Loucy (cell line): Measurements from ENCODE around the gene MAPT.

ENCODE experiments used
- EZH2phosphoT487 ChIP-seq: fragments of 200-600 bp; IDR thresholded peaks from 2 replicates; pipeline ENCODE4 v1.6.1; 2018; ENCODE audit warnings: antibody characterized with exemption, mild to moderate bottlenecking, moderate library complexity, borderline replicate concordance
- TF ChIP-seq, protein P1 (sequence below): fragments of 200-600 bp; sonication (generic); conservative IDR thresholded peaks from 2 replicates; pipeline ENCODE4 v1.5.1; 2014; ENCODE audit warnings: mild to moderate bottlenecking, antibody characterized with exemption, low read length

DNA sequence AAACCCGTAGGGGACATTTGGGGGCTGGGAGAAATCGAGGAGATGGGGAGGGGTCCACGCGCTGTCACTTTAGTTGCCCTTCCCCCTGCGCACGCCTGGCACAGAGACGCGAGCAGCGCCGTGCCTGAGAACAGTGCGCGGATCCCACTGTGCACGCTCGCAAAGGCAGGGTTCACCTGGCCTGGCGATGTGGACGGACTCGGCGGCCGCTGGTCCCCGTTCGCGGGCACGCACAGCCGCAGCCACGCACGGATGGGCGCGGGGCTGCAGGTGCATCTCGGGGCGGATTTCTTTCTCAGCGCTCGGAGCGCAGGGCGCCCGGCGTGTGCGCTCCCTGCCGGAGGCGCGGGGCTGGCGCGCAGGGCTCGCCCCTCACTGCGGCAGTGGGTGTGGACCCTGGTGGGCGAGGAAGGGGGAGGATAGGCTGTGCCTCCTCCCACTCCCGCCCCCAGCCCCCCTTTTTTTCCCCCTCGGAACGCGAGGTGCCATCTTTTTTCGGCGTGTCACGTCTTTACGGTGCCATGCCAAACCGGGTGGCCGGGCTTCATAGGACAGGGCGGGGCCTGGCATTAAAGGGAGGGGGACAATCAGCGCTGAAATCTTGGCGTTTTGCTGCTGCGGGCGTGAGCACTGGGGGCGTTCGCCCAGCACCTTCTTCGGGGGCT, 1.1 kb downstream of the MAPT start:
- TF ChIP-seq, protein P1, sequence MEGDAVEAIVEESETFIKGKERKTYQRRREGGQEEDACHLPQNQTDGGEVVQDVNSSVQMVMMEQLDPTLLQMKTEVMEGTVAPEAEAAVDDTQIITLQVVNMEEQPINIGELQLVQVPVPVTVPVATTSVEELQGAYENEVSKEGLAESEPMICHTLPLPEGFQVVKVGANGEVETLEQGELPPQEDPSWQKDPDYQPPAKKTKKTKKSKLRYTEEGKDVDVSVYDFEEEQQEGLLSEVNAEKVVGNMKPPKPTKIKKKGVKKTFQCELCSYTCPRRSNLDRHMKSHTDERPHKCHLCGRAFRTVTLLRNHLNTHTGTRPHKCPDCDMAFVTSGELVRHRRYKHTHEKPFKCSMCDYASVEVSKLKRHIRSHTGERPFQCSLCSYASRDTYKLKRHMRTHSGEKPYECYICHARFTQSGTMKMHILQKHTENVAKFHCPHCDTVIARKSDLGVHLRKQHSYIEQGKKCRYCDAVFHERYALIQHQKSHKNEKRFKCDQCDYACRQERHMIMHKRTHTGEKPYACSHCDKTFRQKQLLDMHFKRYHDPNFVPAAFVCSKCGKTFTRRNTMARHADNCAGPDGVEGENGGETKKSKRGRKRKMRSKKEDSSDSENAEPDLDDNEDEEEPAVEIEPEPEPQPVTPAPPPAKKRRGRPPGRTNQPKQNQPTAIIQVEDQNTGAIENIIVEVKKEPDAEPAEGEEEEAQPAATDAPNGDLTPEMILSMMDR = no peak
- no peak for TF ChIP-seq EZH2phosphoT487
